Measurements from ENCODE around the gene USP40.

USP40 gene

GRCh38 chr2:233430081-233430480, 136.5 kb downstream of the USP40 start:
- Histone ChIP-seq H3K4me2 (ENCODE audit: insufficient read depth, low read length, poor library complexity, severe bottlenecking) (no peak overlapping the region), H3K27ac (replicated peaks; ENCODE audit: low read length) (no peak overlapping the region), H2AFZ (ENCODE audit: low read length) (no peak overlapping the region), H3K27me3 (ENCODE audit: control insufficient read depth in 3 of 3, insufficient read depth in 3 of 3, low read depth in 1 of 3, low read length in 3 of 3) (no peaks in the 10 kb centered on the region), H4K91ac (ENCODE audit: low read depth, low read length, poor library complexity) (no peak overlapping the region), H3K9ac (ENCODE audit: low read depth, low read length, poor library complexity) (no peak overlapping the region), H3K36me3 (replicated peaks in 1 of 2; ENCODE audit: control insufficient read depth in 2 of 2, insufficient read depth in 2 of 2, low read length in 2 of 2) (no peaks in the 10 kb centered on the region), H3K4me1 (ENCODE audit: control insufficient read depth in 2 of 2, insufficient read depth in 1 of 2, low read depth in 1 of 2, low read length in 2 of 2) (no peaks in the 10 kb centered on the region), H3K4ac (ENCODE audit: low read length) (no peak overlapping the region), H3K23ac (ENCODE audit: low read depth, low read length, poor library complexity) (no peak overlapping the region), H3K14ac (ENCODE audit: low read length) (no peak overlapping the region), H4K8ac (ENCODE audit: low read depth, low read length) (no peak overlapping the region), H2BK15ac (ENCODE audit: low read length) (no peak overlapping the region), H2BK120ac (ENCODE audit: low read depth, low read length) (no peak overlapping the region), H3K4me3 (ENCODE audit: low read length in 2 of 2) (no peak overlapping the region), H3K79me1 (ENCODE audit: low read depth, low read length) (no peaks in the 10 kb centered on the region), H3K9me3 (replicated peaks in 1 of 2; ENCODE audit: control insufficient read depth in 2 of 2, insufficient read depth in 1 of 2, low read depth in 1 of 2, low read length in 2 of 2) (peaks cover 0 to 3% of the 10 kb centered on the region in 2 donors), H2AK5ac (ENCODE audit: low read depth, low read length) (no peak overlapping the region), H2BK12ac (ENCODE audit: low read length) (no peak overlapping the region), H2BK5ac (ENCODE audit: low read length) (no peak overlapping the region), H3K18ac (ENCODE audit: low read length) (no peak overlapping the region)
- no peak for DNase-seq (ENCODE audit: low spot score)
- no CpG with 5 or more reads among the region's 4 CpGs for WGBS, 2 donors (ENCODE audit: extremely low coverage in 2 of 2, insufficient read length in 2 of 2, insufficient replicate concordance in 1 of 2)

GRCh38 chr2:233429175-233429897, 137.2 kb downstream of the USP40 start:
- Histone ChIP-seq H3K9me3 (replicated peaks in 1 of 2; ENCODE audit: control insufficient read depth in 2 of 2, insufficient read depth in 1 of 2, low read depth in 1 of 2, low read length in 2 of 2) (peaks cover 0 to 3% of the 10 kb centered on the region in 2 donors), H3K4ac (ENCODE audit: low read length) (no peak overlapping the region), H2BK12ac (ENCODE audit: low read length) (no peak overlapping the region), H3K36me3 (replicated peaks in 1 of 2; ENCODE audit: control insufficient read depth in 2 of 2, insufficient read depth in 2 of 2, low read length in 2 of 2) (no peaks in the 10 kb centered on the region), H2BK5ac (ENCODE audit: low read length) (no peak overlapping the region), H3K18ac (ENCODE audit: low read length) (peak overlapping the region; percentile 52), H2BK15ac (ENCODE audit: low read length) (no peak overlapping the region), H3K27ac (replicated peaks; ENCODE audit: low read length) (no peak overlapping the region), H3K4me2 (ENCODE audit: insufficient read depth, low read length, poor library complexity, severe bottlenecking) (no peak overlapping the region), H2BK120ac (ENCODE audit: low read depth, low read length) (no peak overlapping the region), H4K8ac (ENCODE audit: low read depth, low read length) (peak overlapping the region; percentile 86), H3K14ac (ENCODE audit: low read length) (no peak overlapping the region), H3K4me1 (ENCODE audit: control insufficient read depth in 2 of 2, insufficient read depth in 1 of 2, low read depth in 1 of 2, low read length in 2 of 2) (no peaks in the 10 kb centered on the region), H3K27me3 (ENCODE audit: control insufficient read depth in 3 of 3, insufficient read depth in 3 of 3, low read depth in 1 of 3, low read length in 3 of 3) (no peaks in the 10 kb centered on the region), H3K9ac (ENCODE audit: low read depth, low read length, poor library complexity) (no peak overlapping the region), H3K79me1 (ENCODE audit: low read depth, low read length) (no peaks in the 10 kb centered on the region), H3K23ac (ENCODE audit: low read depth, low read length, poor library complexity) (no peak overlapping the region), H3K4me3 (ENCODE audit: low read length in 2 of 2) (no peak overlapping the region), H2AK5ac (ENCODE audit: low read depth, low read length) (no peak overlapping the region), H2AFZ (ENCODE audit: low read length) (no peak overlapping the region), H4K91ac (ENCODE audit: low read depth, low read length, poor library complexity) (no peak overlapping the region)
- no CpG with 5 or more reads among the region's 20 CpGs for WGBS, 2 donors (ENCODE audit: extremely low coverage in 2 of 2, insufficient read length in 2 of 2, insufficient replicate concordance in 1 of 2)
- DNase-seq (ENCODE audit: low spot score) = no peak

- Histone ChIP-seq H3K9ac (ENCODE audit: low read depth, low read length, poor library complexity) (no peak overlapping the region), H3K79me1 (ENCODE audit: low read depth, low read length) (peaks cover under 1% of the 10 kb centered on the region), H3K36me3 (replicated peaks in 1 of 2; ENCODE audit: control insufficient read depth in 2 of 2, insufficient read depth in 2 of 2, low read length in 2 of 2) (no peaks in the 10 kb centered on the region), H4K91ac (ENCODE audit: low read depth, low read length, poor library complexity) (no peak overlapping the region), H3K23ac (ENCODE audit: low read depth, low read length, poor library complexity) (no peak overlapping the region), H2AK5ac (ENCODE audit: low read depth, low read length) (peak overlapping the region; percentile 6), H3K14ac (ENCODE audit: low read length) (no peak overlapping the region), H3K27me3 (ENCODE audit: control insufficient read depth in 3 of 3, insufficient read depth in 3 of 3, low read depth in 1 of 3, low read length in 3 of 3) (no peaks in the 10 kb centered on the region), H3K18ac (ENCODE audit: low read length) (no peak overlapping the region), H2AFZ (ENCODE audit: low read length) (no peak overlapping the region), H3K4ac (ENCODE audit: low read length) (no peak overlapping the region), H3K4me3 (ENCODE audit: low read length in 2 of 2) (no peak overlapping the region), H3K4me2 (ENCODE audit: insufficient read depth, low read length, poor library complexity, severe bottlenecking) (no peak overlapping the region), H3K4me1 (ENCODE audit: control insufficient read depth in 2 of 2, insufficient read depth in 1 of 2, low read depth in 1 of 2, low read length in 2 of 2) (no peaks in the 10 kb centered on the region), H4K8ac (ENCODE audit: low read depth, low read length) (no peak overlapping the region), H2BK15ac (ENCODE audit: low read length) (no peak overlapping the region), H3K9me3 (replicated peaks in 1 of 2; ENCODE audit: control insufficient read depth in 2 of 2, insufficient read depth in 1 of 2, low read depth in 1 of 2, low read length in 2 of 2) (peaks cover 0 to 3% of the 10 kb centered on the region in 2 donors), H2BK5ac (ENCODE audit: low read length) (no peak overlapping the region), H3K27ac (replicated peaks; ENCODE audit: low read length) (no peak overlapping the region), H2BK12ac (ENCODE audit: low read length) (no peak overlapping the region), H2BK120ac (ENCODE audit: low read depth, low read length) (no peak overlapping the region)
- no peak for DNase-seq (ENCODE audit: low spot score)
- no CpG with 5 or more reads among the region's 7 CpGs for WGBS, 2 donors (ENCODE audit: extremely low coverage in 2 of 2, insufficient read length in 2 of 2, insufficient replicate concordance in 1 of 2)
Measured at GRCh38 chr2:233428438-233428837, 138.1 kb downstream of the USP40 start.

GRCh38 chr2:233428008-233428407, 138.6 kb downstream of the USP40 start:
- H3K27me3 ChIP-seq (ENCODE audit: control insufficient read depth in 3 of 3, insufficient read depth in 3 of 3, low read depth in 1 of 3, low read length in 3 of 3) = no peaks in the 10 kb centered on the region
- H2BK5ac ChIP-seq (ENCODE audit: low read length) = no peak overlapping the region
- no peak overlapping the region for H3K4me3 ChIP-seq (ENCODE audit: low read length in 2 of 2)
- H2AFZ ChIP-seq (ENCODE audit: low read length) = no peak overlapping the region
- H3K9ac ChIP-seq (ENCODE audit: low read depth, low read length, poor library complexity) = peak overlapping the region; percentile 36
- WGBS, 2 donors (ENCODE audit: extremely low coverage in 2 of 2, insufficient read length in 2 of 2, insufficient replicate concordance in 1 of 2) = no CpG with 5 or more reads among the region's 3 CpGs
- DNase-seq (ENCODE audit: low spot score) = no peak
- H4K91ac ChIP-seq (ENCODE audit: low read depth, low read length, poor library complexity) = no peak overlapping the region
- no peak overlapping the region for H3K23ac ChIP-seq (ENCODE audit: low read depth, low read length, poor library complexity)
- no peak overlapping the region for H4K8ac ChIP-seq (ENCODE audit: low read depth, low read length)
- no peak overlapping the region for H2BK120ac ChIP-seq (ENCODE audit: low read depth, low read length)
- peaks cover 0 to 3% of the 10 kb centered on the region in 2 donors for H3K9me3 ChIP-seq (replicated peaks in 1 of 2; ENCODE audit: control insufficient read depth in 2 of 2, insufficient read depth in 1 of 2, low read depth in 1 of 2, low read length in 2 of 2)
- H2BK12ac ChIP-seq (ENCODE audit: low read length) = no peak overlapping the region
- H2BK15ac ChIP-seq (ENCODE audit: low read length) = no peak overlapping the region
- no peak overlapping the region for H3K27ac ChIP-seq (replicated peaks; ENCODE audit: low read length)
- H3K36me3 ChIP-seq (replicated peaks in 1 of 2; ENCODE audit: control insufficient read depth in 2 of 2, insufficient read depth in 2 of 2, low read length in 2 of 2) = no peaks in the 10 kb centered on the region
- H3K4ac ChIP-seq (ENCODE audit: low read length) = no peak overlapping the region
- H3K14ac ChIP-seq (ENCODE audit: low read length) = no peak overlapping the region
- H3K4me1 ChIP-seq (ENCODE audit: control insufficient read depth in 2 of 2, insufficient read depth in 1 of 2, low read depth in 1 of 2, low read length in 2 of 2) = no peaks in the 10 kb centered on the region
- H3K4me2 ChIP-seq (ENCODE audit: insufficient read depth, low read length, poor library complexity, severe bottlenecking) = no peak overlapping the region
- no peak overlapping the region for H3K18ac ChIP-seq (ENCODE audit: low read length)
- peaks cover 3% of the 10 kb centered on the region for H3K79me1 ChIP-seq (ENCODE audit: low read depth, low read length)
- H2AK5ac ChIP-seq (ENCODE audit: low read depth, low read length) = no peak overlapping the region

Data from neuronal stem cell (in vitro differentiated cells).